Measurements from ENCODE around the gene OR4N2.
"Not testable (repeated sequence)": the region's sequence is repeated elsewhere in the genome, so short reads cannot be mapped to it uniquely, and the experiment has no call there.

The OR4N2 gene

GRCh38 chr14:19834203-19834848 is 30.8 kb downstream of the OR4N2 start:
- DNase-seq (ENCODE audit: low read depth in 2 of 2): not testable (repeated sequence)

DNA sequence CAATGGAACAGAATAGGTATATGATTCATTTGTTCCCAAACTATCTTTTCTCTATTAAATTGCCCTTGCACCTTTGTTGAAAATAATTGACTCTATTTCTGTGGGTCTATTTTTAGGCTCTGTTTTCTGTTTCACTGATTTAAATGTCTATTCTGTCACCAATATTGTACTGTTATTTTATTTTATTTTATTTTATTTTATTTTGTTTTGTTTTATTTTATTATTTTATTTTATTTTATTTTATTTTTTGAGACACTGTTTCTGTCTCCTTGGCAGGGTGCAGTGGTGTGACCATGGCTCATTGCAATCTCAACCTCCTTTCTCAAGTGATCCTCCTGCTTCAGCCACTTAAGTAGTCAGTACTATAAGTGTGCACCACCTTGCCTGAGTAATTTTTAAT is 34.9 kb downstream of the OR4N2 start:
- DNase-seq (ENCODE audit: low read depth in 2 of 2): no peak

- DNase-seq (ENCODE audit: low read depth in 2 of 2): no peak
Measured at GRCh38 chr14:19851365-19851764, 47.8 kb downstream of the OR4N2 start.

- DNase-seq (ENCODE audit: low read depth in 2 of 2): not testable (repeated sequence)
Measured at GRCh38 chr14:19866061-19866669, 62.6 kb downstream of the OR4N2 start.

DNA sequence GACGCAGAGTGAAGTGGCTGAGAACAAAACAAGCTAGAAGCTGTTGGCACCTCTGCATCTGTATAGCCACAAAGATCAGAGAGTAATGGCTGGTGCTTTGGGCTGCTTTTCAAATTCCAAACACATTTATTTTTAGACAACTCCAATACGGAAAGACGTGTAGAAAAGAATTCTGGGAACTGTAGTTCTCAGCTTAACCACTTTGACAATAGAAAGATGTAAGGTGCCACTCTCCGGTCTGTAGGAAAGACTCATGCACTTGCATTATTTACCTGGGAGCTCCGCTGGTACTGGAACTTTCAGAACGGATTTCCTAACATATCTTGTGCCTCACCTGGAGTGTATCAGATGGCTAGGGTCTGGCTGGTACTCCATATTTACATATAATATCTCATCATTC is 69.6 kb downstream of the OR4N2 start:
- DNase-seq (ENCODE audit: low read depth in 2 of 2): no peak

DNA sequence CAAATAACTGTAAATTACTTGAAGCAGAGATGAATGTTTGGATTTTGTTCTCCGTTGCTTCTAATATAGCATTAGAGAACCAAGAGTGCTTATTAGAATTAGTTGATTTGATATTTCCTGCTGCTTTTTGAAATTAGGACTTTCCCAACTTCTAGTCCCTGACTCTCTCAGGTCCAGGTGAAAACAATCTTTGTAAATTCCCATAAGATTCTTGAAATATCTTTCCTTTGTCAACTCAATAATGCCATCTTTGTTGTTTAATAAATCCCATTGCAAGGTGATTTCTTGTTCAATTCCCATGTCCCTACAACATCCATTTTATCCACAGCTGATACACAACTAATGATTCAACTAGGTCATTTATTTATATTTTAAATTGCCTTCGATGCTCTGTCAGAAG is 71.3 kb downstream of the OR4N2 start, which contains the start of gene OR4K2:
OR4K2 (plus strand) TSS at position 301 of the 400 bp plus-strand sequence. CDS start 1,126 bp downstream, outside the sequence.
- no peak for DNase-seq (ENCODE audit: low read depth in 2 of 2)

DNA sequence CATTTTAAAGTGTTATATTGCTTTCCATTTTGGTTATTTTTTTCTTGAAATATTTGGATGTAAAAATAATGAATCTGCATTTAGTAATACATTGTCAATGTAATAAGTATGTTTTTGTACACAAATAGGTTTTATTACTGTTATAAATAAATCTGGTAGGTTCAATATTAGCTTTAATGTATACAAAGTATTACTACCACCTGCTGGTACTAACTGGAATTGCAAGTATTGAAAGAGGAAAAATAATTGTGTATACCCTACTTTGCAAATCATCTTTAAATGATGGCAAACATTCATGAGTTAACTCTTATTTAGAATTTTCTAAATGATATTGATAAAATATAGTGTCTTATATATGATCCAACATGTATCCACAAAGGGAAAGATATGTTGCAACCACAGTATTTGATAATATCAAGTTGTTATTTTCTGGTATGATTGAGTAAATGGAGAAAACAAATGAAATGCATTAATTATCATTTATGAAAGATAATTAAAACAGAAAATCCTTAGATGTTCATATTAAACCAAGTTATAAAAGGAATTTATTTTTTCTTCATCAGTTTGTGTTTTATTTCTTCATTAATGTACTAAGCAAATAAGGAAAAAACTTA is 74.6 kb downstream of the OR4N2 start:
- no peak for DNase-seq (ENCODE audit: low read depth in 2 of 2)

All from activated CD4-positive, alpha-beta T cell treated with anti-CD3 and anti-CD28 coated beads for 24 hours (primary cell).